ENCODE data around the gene OPN4.

DNA sequence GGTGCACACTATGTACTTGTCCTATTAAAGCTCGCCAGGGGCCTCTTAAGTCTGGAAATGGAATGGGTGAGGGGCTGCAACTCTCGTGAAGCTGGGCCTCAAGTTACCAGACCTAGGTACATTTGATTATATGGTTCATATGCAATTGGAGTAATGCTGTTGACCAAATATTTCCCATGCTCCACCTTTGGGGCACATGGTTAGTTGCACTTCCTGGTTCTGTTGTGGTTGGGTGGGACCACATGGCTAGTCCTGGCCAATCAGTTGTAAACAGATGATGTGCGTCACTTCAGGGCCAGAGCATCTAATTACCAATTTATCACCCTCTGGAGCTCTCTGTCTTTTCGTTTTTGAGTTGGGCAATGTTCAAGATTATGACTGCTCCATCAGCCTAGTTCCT is 39.5 kb upstream of the OPN4 start:
- TF ChIP-seq HDGF (IDR thresholded peaks at IDR 0.05; ENCODE audit: borderline replicate concordance) (no peak), ARNT (IDR thresholded peaks at IDR 0.05) (no peak), SUZ12 (IDR thresholded peaks at IDR 0.05) (no peak), FOXM1 (IDR thresholded peaks at IDR 0.05; ENCODE audit: borderline replicate concordance) (no peak), ZNF384 (IDR thresholded peaks at IDR 0.05) (no peak), SP1 (IDR thresholded peaks at IDR 0.05) (no peak), ELF4 (IDR thresholded peaks at IDR 0.05) (no peak)

Measured in HEK293T (cell line).